HG03135 (cell line): ENCODE results near the gene SELPLG.

Source experiments
- ATAC-seq: cut with Tn5 transposase; IDR thresholded peaks from one replicate; pipeline ENCODE4 v1.9.1; 2021; ENCODE audit warnings: mild to moderate bottlenecking, moderate library complexity; ENCODE audit not compliant: unreplicated experiment

The SELPLG gene

GRCh38 chr12:108605690-108606406 is 27.8 kb downstream of the SELPLG start:
- ATAC-seq = no peak

GRCh38 chr12:108605000-108605689 is 28.5 kb downstream of the SELPLG start:
- no peak for ATAC-seq

GRCh38 chr12:108604208-108604941 is 29.3 kb downstream of the SELPLG start:
- no peak for ATAC-seq

GRCh38 chr12:108603743-108604142 is 30.0 kb downstream of the SELPLG start:
- ATAC-seq = no peak

- ATAC-seq = no peak
Measured at GRCh38 chr12:108602976-108603704, 30.6 kb downstream of the SELPLG start.

GRCh38 chr12:108602209-108602705 is 31.4 kb downstream of the SELPLG start:
- ATAC-seq = no peak

- no peak for ATAC-seq
Measured at GRCh38 chr12:108600702-108601007, 33.0 kb downstream of the SELPLG start.

GRCh38 chr12:108599948-108600701 is 33.6 kb downstream of the SELPLG start:
- no peak for ATAC-seq

GRCh38 chr12:108599541-108599940 is 34.2 kb downstream of the SELPLG start:
- ATAC-seq = no peak

GRCh38 chr12:108598553-108599250 is 35.0 kb downstream of the SELPLG start:
- no peak for ATAC-seq

- ATAC-seq = no peak
Measured at GRCh38 chr12:108597559-108598471, 35.9 kb downstream of the SELPLG start, which contains the start of gene TMEM119. Gene TMEM119, minus strand, starts transcription at chr12:108598084. Its CDS starts 5,701 bp downstream, at chr12:108592383.

GRCh38 chr12:108596854-108597558 is 36.7 kb downstream of the SELPLG start:
- no peak for ATAC-seq

- ATAC-seq = no peak
Measured at GRCh38 chr12:108595711-108596647, 37.7 kb downstream of the SELPLG start.

- ATAC-seq = no peak
Measured at GRCh38 chr12:108594960-108595710, 38.6 kb downstream of the SELPLG start.

- no peak for ATAC-seq
Measured at GRCh38 chr12:108594323-108594903, 39.3 kb downstream of the SELPLG start.
